SK-N-SH treated with all-trans-retinoic acid at 6 μM for 48 hours (cell line): Measurements from ENCODE around the gene OSMR.

ENCODE experiments used
- ARNTL ChIP-seq: fragments of 450-650 bp; formaldehyde crosslinking; IDR thresholded peaks from 2 replicates; pipeline ENCODE4 v1.5.0; 2020; ENCODE audit warnings: low read depth, mild to moderate bottlenecking, moderate library complexity, borderline replicate concordance
- BACH2 ChIP-seq: fragments of 250-450 bp; sonication (Bioruptor Pico); IDR thresholded peaks from 2 replicates; pipeline ENCODE4 v1.9.0; 2021; ENCODE audit warnings: mild to moderate bottlenecking, borderline replicate concordance
- CSDC2 ChIP-seq: fragments of 250-450 bp; sonication (Bioruptor Pico); IDR thresholded peaks from 2 replicates; pipeline ENCODE4 v1.5.0; 2020; ENCODE audit warnings: mild to moderate bottlenecking, moderate library complexity
- CSRNP3 ChIP-seq: fragments of 250-450 bp; sonication (Bioruptor Pico); IDR thresholded peaks from 2 replicates; pipeline ENCODE4 v1.5.1; 2021; ENCODE audit warnings: mild to moderate bottlenecking, moderate library complexity
- GLIS3 ChIP-seq: fragments of 250-450 bp; sonication (Bioruptor Pico); IDR thresholded peaks from 2 replicates; pipeline ENCODE4 v1.5.0; 2020; ENCODE audit warnings: mild to moderate bottlenecking, moderate library complexity
- OSR1 ChIP-seq: fragments of 250-450 bp; sonication (Bioruptor Pico); IDR thresholded peaks from 2 replicates; pipeline ENCODE4 v1.8.0; 2022; ENCODE audit warnings: moderate library complexity, mild to moderate bottlenecking, inconsistent platforms
- PATZ1 ChIP-seq: fragments of 250-450 bp; sonication (Bioruptor Pico); IDR thresholded peaks from 2 replicates; pipeline ENCODE4 v1.8.0; 2020; ENCODE audit warnings: mild to moderate bottlenecking, moderate library complexity, borderline replicate concordance
- POU6F1 ChIP-seq: fragments of 250-450 bp; sonication (Bioruptor Pico); IDR thresholded peaks from 2 replicates; pipeline ENCODE4 v1.8.0; 2021; ENCODE audit warnings: low read depth, mild to moderate bottlenecking, moderate library complexity, borderline replicate concordance
- RARB ChIP-seq: fragments of 250-450 bp; sonication (Bioruptor Pico); IDR thresholded peaks from 2 replicates; pipeline ENCODE4 v1.8.0; 2021; ENCODE audit warnings: mild to moderate bottlenecking, moderate library complexity
- SNAI2 ChIP-seq: fragments of 250-450 bp; sonication (Bioruptor Pico); IDR thresholded peaks from 2 replicates; pipeline ENCODE4 v1.5.0; 2020; ENCODE audit warnings: mild to moderate bottlenecking, moderate library complexity
- ZC3H10 ChIP-seq: fragments of 250-450 bp; sonication (Bioruptor Pico); IDR thresholded peaks from 2 replicates; pipeline ENCODE4 v1.5.1; 2021; ENCODE audit warnings: mild to moderate bottlenecking, moderate library complexity
- ZNF565 ChIP-seq: fragments of 450-650 bp; formaldehyde crosslinking; conservative IDR thresholded peaks from 2 replicates; pipeline ENCODE4 v1.5.0; 2020; ENCODE audit warnings: low read depth, mild to moderate bottlenecking, moderate library complexity
- ZNF70 ChIP-seq: fragments of 450-650 bp; formaldehyde crosslinking; IDR thresholded peaks from 2 replicates; pipeline ENCODE4 v1.5.0; 2020; ENCODE audit warnings: mild to moderate bottlenecking, moderate library complexity
- ZNF8 ChIP-seq: fragments of 450-650 bp; formaldehyde crosslinking; IDR thresholded peaks from 2 replicates; pipeline ENCODE4 v1.5.0; 2020; ENCODE audit warnings: mild to moderate bottlenecking, moderate library complexity

- TF ChIP-seq RARB (CRISPR knock-in tag) (no peak), ZNF70 (no peak), POU6F1 (CRISPR knock-in tag) (no peak), BACH2 (CRISPR knock-in tag) (no peak), ARNTL (CRISPR knock-in tag) (no peak), OSR1 (no peak), CSDC2 (CRISPR knock-in tag) (peak; percentile 59; the same call in 1 of the 2 replicates), PATZ1 (no peak), ZNF565 (no peak), ZNF8 (CRISPR knock-in tag) (no peak), CSRNP3 (CRISPR knock-in tag) (no peak), ZC3H10 (CRISPR knock-in tag) (no peak), SNAI2 (CRISPR knock-in tag) (no peak), GLIS3 (CRISPR knock-in tag) (no peak)
Measured at GRCh38 chr5:38816083-38817030, 29.5 kb upstream of the OSMR start.
